Measurements from ENCODE around the gene CIAPIN1.

Gene CIAPIN1

GRCh38 chr16:57381791-57382534, 65.2 kb downstream of the CIAPIN1 start:
- DNase-seq = no peak

- DNase-seq = no peak
These were observed 66.3 kb downstream of the CIAPIN1 start for GRCh38 chr16:57380671-57381462.

- no peak for DNase-seq
These were observed 67.6 kb downstream of the CIAPIN1 start for GRCh38 chr16:57379579-57379978.
